Body of pancreas (tissue), 4 donors: ENCODE results near the gene LAIR2. TPM values are rescaled to one million over a fixed set of nuclear protein-coding genes. Genes with fewer than 3 reads are reported as not detected.

ENCODE experiments used
- ATAC-seq: fragments of 150-250 bp; one replicate; pipeline ENCODE4 v1.9.1; 2016
- DNase-seq, 4 donors: peaks; one replicate each; pipeline ENCODE4 v3.0.0-alpha.2; 2019
- H3K27ac ChIP-seq, 4 donors: fragments of 200-600 bp; sonication (generic); 1 replicate in 3 of 4; 2 replicates in 1 of 4; pipeline versions ENCODE4 v1.5.1 to v1.6.1; 2016 to 2019; ENCODE audit warnings: mild to moderate bottlenecking in 1 of 4, mixed read lengths in 1 of 4, moderate library complexity in 1 of 4
- H3K27me3 ChIP-seq, 2 donors: fragments of 200-600 bp; sonication (generic); one replicate each; pipeline ENCODE4 v1.6.0; 2016; ENCODE audit warnings: mild to moderate bottlenecking in 1 of 2
- H3K36me3 ChIP-seq, 2 donors: fragments of 200-600 bp; sonication (generic); replicated peaks in 1 of 2; 2 replicates each; pipeline ENCODE4 v1.5.1; 2016; ENCODE audit warnings: low read depth in 2 of 2; ENCODE audit not compliant: insufficient read depth in 1 of 2
- H3K4me1 ChIP-seq: fragments of 200-600 bp; sonication (generic); one replicate; pipeline ENCODE4 v1.6.0; 2016
- H3K4me3 ChIP-seq, 2 donors: fragments of 200-600 bp; sonication (generic); 1 replicate in 1 of 2; 2 replicates in 1 of 2; pipeline ENCODE4 v1.5.1; 2016 to 2019
- H3K9me3 ChIP-seq, 3 donors: fragments of 200-600 bp; sonication (generic); 1 replicate in 2 of 3; 2 replicates in 1 of 3; pipeline ENCODE4 v1.5.1; 2016
- POLR2A ChIP-seq, 3 donors: fragments of 450-650 bp; IDR thresholded peaks; one replicate each; pipeline ENCODE4 v1.6.1; 2016; ENCODE audit warnings: antibody characterized with exemption in 3 of 3, mild to moderate bottlenecking in 2 of 3
- WGBS, 2 donors: methylation state at CpG; one replicate each; pipeline ENCODE4 v1.1.5; 2017; 5-methylcytosine and 5-hydroxymethylcytosine counted together
- intact Hi-C: fragments of 100-400 bp; cut with DNase I; formaldehyde crosslinking; loops from one replicate; pipeline ENCODE4 v1.15.1; 2023
- total RNA-seq, 2 donors: library from RNA; depleted of rRNA; stranded (reverse); fragments of >200 nt; gene quantifications; one replicate each; pipeline ENCODE4 v1.1.0, GENCODE V29; 2016
- TF ChIP-seq, protein P1 (sequence below), 7 experiments: fragments of 450-650 bp in 4 of 7; fragments of 200-600 bp in 3 of 7; sonication (generic) in 3 of 7; IDR thresholded peaks; one replicate each; pipeline ENCODE4 v1.5.1; 2016 to 2019; ENCODE audit warnings: antibody characterized with exemption in 7 of 7

LAIR2 gene
- total RNA-seq, 2 donors from 2014 or later: not detected

DNA sequence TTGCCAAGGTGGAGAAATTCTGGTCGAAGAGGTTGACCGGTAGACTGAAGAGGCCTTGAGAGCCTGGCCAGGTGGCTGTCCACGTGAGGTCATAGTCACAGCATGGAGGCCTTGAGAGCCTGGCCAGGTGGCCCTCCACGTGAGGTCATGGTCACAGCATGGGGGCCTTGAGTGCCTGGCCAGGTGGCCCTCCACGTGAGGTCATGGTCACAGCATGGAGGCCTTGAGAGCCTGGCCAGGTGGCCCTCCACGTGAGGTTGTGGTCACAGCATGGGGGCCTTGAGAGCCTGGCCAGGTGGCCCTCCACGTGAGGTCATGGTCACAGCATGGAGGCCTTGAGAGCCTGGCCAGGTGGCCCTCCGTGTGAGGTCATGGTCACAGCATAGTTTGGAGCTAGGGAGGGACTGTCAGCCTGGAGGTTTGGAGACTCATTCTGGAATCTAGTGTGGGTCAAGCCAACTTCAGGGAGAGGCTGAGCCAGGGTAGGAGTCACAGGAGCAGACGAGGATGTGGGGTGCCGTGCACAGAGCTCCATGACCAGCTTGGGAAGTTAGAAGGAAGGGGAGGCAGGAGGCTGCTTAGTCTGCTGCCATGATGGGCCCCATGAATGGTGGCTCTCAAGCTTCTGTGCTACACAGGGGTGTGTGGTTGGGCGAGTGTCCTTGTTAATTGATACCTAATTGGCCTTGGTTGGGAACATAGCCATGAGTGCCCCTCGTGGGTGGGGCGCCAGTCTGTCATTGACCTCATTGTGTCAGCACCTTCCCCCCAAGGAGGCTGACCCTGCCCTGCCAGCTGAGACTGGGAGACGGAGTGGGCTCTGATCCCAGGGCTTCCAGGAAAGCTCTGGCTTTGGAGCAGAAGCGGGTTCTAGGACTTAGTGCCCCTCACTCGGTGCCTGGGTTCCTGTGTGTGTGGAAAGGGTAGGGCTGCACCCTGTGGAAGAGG is 43.1 kb upstream of the LAIR2 start:
- Histone ChIP-seq H3K27ac (peak overlapping the region; percentile 66 to 99 (median 98)), H3K27me3 (no peaks in the 10 kb centered on the region), H3K4me1 (peaks cover 65% of the 10 kb centered on the region), H3K9me3 (no peaks in the 10 kb centered on the region), H3K4me3 (no peak overlapping the region), H3K36me3 (peaks cover 26 to 47% of the 10 kb centered on the region in 2 donors)
- intact Hi-C loops: loop anchor here (10.0 kb wide), 1 partner anchor 1215 kb away; the partner anchor contains the start of gene EPN1
- DNase-seq (peak; percentile 79 to 92 (median 84)), ATAC-seq (no peak)
- 0 to 37% methylated on average over 4 to 15 of the region's 16 CpGs for WGBS, 2 donors
- peak; percentile 25 to 58 (median 57) for TF ChIP-seq POLR2A (IDR thresholded peaks at IDR 0.05)
- TF ChIP-seq, protein P1, sequence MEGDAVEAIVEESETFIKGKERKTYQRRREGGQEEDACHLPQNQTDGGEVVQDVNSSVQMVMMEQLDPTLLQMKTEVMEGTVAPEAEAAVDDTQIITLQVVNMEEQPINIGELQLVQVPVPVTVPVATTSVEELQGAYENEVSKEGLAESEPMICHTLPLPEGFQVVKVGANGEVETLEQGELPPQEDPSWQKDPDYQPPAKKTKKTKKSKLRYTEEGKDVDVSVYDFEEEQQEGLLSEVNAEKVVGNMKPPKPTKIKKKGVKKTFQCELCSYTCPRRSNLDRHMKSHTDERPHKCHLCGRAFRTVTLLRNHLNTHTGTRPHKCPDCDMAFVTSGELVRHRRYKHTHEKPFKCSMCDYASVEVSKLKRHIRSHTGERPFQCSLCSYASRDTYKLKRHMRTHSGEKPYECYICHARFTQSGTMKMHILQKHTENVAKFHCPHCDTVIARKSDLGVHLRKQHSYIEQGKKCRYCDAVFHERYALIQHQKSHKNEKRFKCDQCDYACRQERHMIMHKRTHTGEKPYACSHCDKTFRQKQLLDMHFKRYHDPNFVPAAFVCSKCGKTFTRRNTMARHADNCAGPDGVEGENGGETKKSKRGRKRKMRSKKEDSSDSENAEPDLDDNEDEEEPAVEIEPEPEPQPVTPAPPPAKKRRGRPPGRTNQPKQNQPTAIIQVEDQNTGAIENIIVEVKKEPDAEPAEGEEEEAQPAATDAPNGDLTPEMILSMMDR (IDR thresholded peaks at IDR 0.05): no peak

DNA sequence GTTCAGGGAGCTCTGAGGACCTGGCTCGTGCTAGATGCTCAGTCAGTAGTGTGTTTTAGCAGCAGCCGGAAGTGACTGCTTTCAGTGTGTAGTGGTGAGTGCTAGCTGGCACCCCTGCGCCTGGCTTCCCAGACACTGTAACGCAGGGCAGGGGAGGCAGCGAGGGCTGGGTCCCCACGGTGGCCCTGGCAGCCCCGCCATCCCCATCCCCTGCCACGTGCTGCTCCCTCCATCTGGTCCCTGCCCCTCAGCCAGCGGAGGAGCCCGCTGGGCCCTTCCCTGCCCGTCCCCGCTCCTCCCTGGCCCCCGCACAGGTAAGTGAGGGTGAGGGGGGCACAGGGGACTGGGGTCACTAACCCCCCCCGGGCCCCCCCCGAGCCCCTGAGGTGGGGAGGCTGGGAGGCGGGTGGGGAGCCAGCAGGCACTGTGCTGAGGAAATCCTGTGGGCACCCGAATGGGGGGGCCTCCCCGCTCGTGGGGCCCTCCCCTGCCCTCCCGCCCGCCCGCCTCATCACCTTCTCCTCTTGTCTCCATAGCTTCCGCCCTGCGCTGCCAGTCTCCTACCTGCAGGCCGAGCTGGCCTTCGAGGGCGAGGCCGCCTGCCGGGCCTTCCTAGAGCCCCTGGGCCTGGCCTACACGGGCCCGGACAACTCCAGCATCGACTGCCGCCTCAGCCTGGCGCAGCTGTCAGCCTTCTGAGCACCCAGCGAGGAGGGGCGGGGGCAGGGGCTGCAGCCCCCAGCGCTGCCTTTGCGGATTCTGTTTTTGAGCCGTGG is 42.2 kb upstream of the LAIR2 start:
- Histone ChIP-seq H3K9me3 (no peaks in the 10 kb centered on the region), H3K36me3 (peaks cover 26 to 39% of the 10 kb centered on the region in 2 donors), H3K27ac (peak overlapping the region; percentile 66 to 99 (median 98)), H3K4me3 (no peak overlapping the region), H3K27me3 (no peaks in the 10 kb centered on the region), H3K4me1 (peaks cover 67% of the 10 kb centered on the region)
- intact Hi-C loops: no loop called here
- TF ChIP-seq, protein P1 (IDR thresholded peaks at IDR 0.05): no peak
- no peak for TF ChIP-seq POLR2A (IDR thresholded peaks at IDR 0.05)
- WGBS, 2 donors: 59 to 77% methylated on average over 6 to 37 of the region's 39 CpGs
- DNase-seq (no peak), ATAC-seq (no peak)

DNA sequence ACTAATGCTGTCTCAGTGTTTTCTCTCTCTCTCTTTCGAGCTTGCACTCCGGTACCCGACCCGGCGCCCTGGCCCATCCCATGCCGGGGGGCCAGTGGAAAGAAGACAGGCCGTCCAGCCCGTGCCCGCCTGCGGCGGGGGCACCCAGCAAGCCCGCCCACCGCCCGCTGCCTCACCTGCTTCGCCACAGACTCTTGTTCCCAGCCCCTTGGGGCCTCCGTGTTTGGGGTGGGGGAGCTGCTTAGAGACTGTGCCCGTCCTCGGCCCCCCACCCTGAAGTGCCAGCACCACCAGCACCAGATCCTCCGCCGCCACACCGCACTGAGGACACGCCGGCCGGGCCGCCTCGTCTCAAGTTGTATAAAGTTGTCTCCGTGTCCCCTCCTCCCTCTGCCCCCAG is 41.4 kb upstream of the LAIR2 start:
- no peaks in the 10 kb centered on the region for H3K27me3 ChIP-seq
- H3K36me3 ChIP-seq: peaks cover 24 to 32% of the 10 kb centered on the region in 2 donors
- H3K9me3 ChIP-seq: no peaks in the 10 kb centered on the region
- H3K4me3 ChIP-seq: no peak overlapping the region
- peak overlapping the region in 3 of 4 donors; percentile 97 to 99 (median 98) for H3K27ac ChIP-seq
- intact Hi-C loops: no loop called here
- ATAC-seq (no peak), DNase-seq (no peak)
- 62 to 67% methylated on average over 27 of the region's 27 CpGs for WGBS, 2 donors
- peak in 1 of 3 donors; percentile 7 for TF ChIP-seq POLR2A (IDR thresholded peaks at IDR 0.05)
- TF ChIP-seq, protein P1 (IDR thresholded peaks at IDR 0.05): no peak
- H3K4me1 ChIP-seq: peaks cover 75% of the 10 kb centered on the region

DNA sequence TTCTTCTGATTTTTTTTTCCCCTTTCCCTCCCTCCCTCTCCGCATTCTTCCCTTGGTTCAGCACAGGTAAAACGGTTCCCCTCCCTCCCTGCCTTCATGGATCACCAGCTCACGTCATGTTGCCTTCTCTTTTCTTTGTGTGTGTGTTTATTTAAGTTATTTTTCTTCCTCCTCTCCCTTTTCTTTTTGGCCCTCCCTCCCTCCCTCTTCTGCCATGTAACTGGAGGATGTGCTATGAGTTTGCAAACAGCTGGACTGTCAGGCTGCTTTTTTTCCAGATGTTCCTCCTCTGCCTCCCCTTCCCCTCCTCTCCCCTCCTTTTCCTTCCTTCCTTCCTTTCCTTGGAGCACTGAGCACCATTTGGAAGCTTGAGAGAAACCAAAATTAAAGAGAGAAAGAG is 41.0 kb upstream of the LAIR2 start:
- Histone ChIP-seq H3K36me3 (peaks cover 20 to 28% of the 10 kb centered on the region in 2 donors), H3K27me3 (no peaks in the 10 kb centered on the region), H3K4me1 (peaks cover 79% of the 10 kb centered on the region), H3K27ac (peak overlapping the region; percentile 97 to 100 (median 98)), H3K4me3 (no peak overlapping the region), H3K9me3 (no peaks in the 10 kb centered on the region)
- WGBS, 2 donors: 18 to 34% methylated on average over 3 of the region's 3 CpGs
- ATAC-seq (no peak), DNase-seq (no peak)
- intact Hi-C loops: no loop called here
- TF ChIP-seq, protein P1 (IDR thresholded peaks at IDR 0.05): no peak
- no peak for TF ChIP-seq POLR2A (IDR thresholded peaks at IDR 0.05)
